ENCODE measurements around the gene FHL1. TPM values are rescaled to one million over a fixed set of nuclear protein-coding genes. Genes with fewer than 3 reads are reported as not detected.

The FHL1 gene
- total RNA-seq, 1 experiment from 2014 or later, result 0.73 TPM

GRCh38 chrX:136212557-136213111 is 65.3 kb downstream of the FHL1 start:
- TF ChIP-seq, protein P1, sequence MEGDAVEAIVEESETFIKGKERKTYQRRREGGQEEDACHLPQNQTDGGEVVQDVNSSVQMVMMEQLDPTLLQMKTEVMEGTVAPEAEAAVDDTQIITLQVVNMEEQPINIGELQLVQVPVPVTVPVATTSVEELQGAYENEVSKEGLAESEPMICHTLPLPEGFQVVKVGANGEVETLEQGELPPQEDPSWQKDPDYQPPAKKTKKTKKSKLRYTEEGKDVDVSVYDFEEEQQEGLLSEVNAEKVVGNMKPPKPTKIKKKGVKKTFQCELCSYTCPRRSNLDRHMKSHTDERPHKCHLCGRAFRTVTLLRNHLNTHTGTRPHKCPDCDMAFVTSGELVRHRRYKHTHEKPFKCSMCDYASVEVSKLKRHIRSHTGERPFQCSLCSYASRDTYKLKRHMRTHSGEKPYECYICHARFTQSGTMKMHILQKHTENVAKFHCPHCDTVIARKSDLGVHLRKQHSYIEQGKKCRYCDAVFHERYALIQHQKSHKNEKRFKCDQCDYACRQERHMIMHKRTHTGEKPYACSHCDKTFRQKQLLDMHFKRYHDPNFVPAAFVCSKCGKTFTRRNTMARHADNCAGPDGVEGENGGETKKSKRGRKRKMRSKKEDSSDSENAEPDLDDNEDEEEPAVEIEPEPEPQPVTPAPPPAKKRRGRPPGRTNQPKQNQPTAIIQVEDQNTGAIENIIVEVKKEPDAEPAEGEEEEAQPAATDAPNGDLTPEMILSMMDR (IDR thresholded peaks at IDR 0.05; ENCODE audit: unreplicated experiment), result no peak
- CTCF ChIA-PET, result no interaction called here
- no peak for DNase-seq
- Mint-ChIP-seq H3K4me1 (ENCODE audit: low read depth, unreplicated experiment) (peaks cover 23% of the 10 kb centered on the region), H3K36me3 (ENCODE audit: insufficient read depth, unreplicated experiment) (no peaks in the 10 kb centered on the region), H3K4me3 (ENCODE audit: low read depth, unreplicated experiment) (no peak overlapping the region), H3K27me3 (ENCODE audit: unreplicated experiment) (peaks cover 8% of the 10 kb centered on the region), H3K9me3 (ENCODE audit: low read depth, unreplicated experiment) (no peaks in the 10 kb centered on the region), H3K27ac (ENCODE audit: unreplicated experiment) (no peak overlapping the region)
- no TSS peak for BruUV-seq (replicated peaks)
- intact Hi-C loops (cut with micrococcal nuclease; ENCODE audit: unreplicated experiment), result no loop called here

GRCh38 chrX:136214551-136214950 is 67.2 kb downstream of the FHL1 start:
- CTCF ChIA-PET, result no interaction called here
- DNase-seq, result peak; percentile 26
- H3K27me3 Mint-ChIP-seq (ENCODE audit: unreplicated experiment), result peaks cover 4% of the 10 kb centered on the region
- no peak overlapping the region for H3K4me3 Mint-ChIP-seq (ENCODE audit: low read depth, unreplicated experiment)
- no peaks in the 10 kb centered on the region for H3K9me3 Mint-ChIP-seq (ENCODE audit: low read depth, unreplicated experiment)
- no peaks in the 10 kb centered on the region for H3K36me3 Mint-ChIP-seq (ENCODE audit: insufficient read depth, unreplicated experiment)
- peaks cover 16% of the 10 kb centered on the region for H3K4me1 Mint-ChIP-seq (ENCODE audit: low read depth, unreplicated experiment)
- no TSS peak for BruUV-seq (replicated peaks)
- H3K27ac Mint-ChIP-seq (ENCODE audit: unreplicated experiment), result no peak overlapping the region
- TF ChIP-seq, protein P1 (IDR thresholded peaks at IDR 0.05; ENCODE audit: unreplicated experiment), result no peak
- intact Hi-C loops (cut with micrococcal nuclease; ENCODE audit: unreplicated experiment), result no loop called here

DNA sequence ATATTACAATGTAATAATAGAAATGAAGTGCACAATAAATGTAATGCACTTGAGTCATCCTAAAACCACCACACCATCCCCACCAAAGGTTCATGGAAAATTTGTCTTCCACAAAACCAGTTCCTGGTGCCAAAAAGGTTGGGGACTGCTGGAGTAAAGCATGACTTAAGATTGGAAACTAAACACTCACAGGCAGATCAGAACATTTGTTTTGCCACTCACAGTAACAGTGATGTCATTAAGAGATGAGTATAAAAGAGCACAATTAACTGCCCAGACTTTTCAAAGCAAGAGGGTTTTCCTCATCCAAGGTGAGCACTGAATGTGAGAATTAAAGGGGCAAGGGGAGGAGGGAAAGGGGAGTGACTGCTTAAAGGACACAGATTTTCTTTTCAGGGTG is 68.2 kb downstream of the FHL1 start:
- intact Hi-C loops (cut with micrococcal nuclease; ENCODE audit: unreplicated experiment), result no loop called here

DNA sequence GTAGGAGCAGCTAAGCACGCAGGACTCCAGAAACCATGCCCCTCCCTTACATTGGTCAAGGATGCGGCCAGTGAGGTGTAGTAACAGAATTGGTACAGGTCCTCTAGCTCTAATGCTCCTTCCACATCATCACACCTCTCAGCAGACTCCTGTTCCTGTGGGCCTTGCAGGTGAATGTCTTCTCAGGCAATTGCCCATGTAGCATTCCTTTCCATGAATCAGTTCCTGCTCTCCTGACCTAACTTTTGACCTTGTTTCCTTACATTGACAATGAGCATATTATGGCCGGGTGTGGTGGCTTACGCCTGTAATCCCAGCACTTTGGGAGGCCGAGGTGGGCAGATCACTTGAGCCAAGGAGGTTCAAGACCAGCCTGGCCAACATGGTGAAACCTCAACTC is 72.6 kb downstream of the FHL1 start:
- no TSS peak for BruUV-seq (replicated peaks)
- Mint-ChIP-seq H3K9me3 (ENCODE audit: low read depth, unreplicated experiment) (no peaks in the 10 kb centered on the region), H3K27me3 (ENCODE audit: unreplicated experiment) (no peaks in the 10 kb centered on the region), H3K4me1 (ENCODE audit: low read depth, unreplicated experiment) (peaks cover 4% of the 10 kb centered on the region), H3K27ac (ENCODE audit: unreplicated experiment) (no peak overlapping the region), H3K4me3 (ENCODE audit: low read depth, unreplicated experiment) (no peak overlapping the region), H3K36me3 (ENCODE audit: insufficient read depth, unreplicated experiment) (no peaks in the 10 kb centered on the region)
- intact Hi-C loops (cut with micrococcal nuclease; ENCODE audit: unreplicated experiment), result no loop called here
- CTCF ChIA-PET, result no interaction called here
- DNase-seq, result no peak
- TF ChIP-seq, protein P1 (IDR thresholded peaks at IDR 0.05; ENCODE audit: unreplicated experiment), result no peak

More for the DNA sequence above, 68.2 kb downstream of the FHL1 start:
- no peak overlapping the region for H3K4me3 Mint-ChIP-seq (ENCODE audit: low read depth, unreplicated experiment)
- TF ChIP-seq, protein P1 (IDR thresholded peaks at IDR 0.05; ENCODE audit: unreplicated experiment), result no peak
- no peaks in the 10 kb centered on the region for H3K36me3 Mint-ChIP-seq (ENCODE audit: insufficient read depth, unreplicated experiment)
- peaks cover 10% of the 10 kb centered on the region for H3K4me1 Mint-ChIP-seq (ENCODE audit: low read depth, unreplicated experiment)
- no peak overlapping the region for H3K27ac Mint-ChIP-seq (ENCODE audit: unreplicated experiment)
- H3K27me3 Mint-ChIP-seq (ENCODE audit: unreplicated experiment), result no peaks in the 10 kb centered on the region
- H3K9me3 Mint-ChIP-seq (ENCODE audit: low read depth, unreplicated experiment), result no peaks in the 10 kb centered on the region
- no TSS peak for BruUV-seq (replicated peaks)
- no peak for DNase-seq
- CTCF ChIA-PET, result interaction anchor here (0.6 to 0.7 kb wide), 3 partner anchors 14 to 171 kb away, joined by 4 to 14 read pairs (median 6); no protein-coding TSS in a partner anchor
